Stimulated activated CD4-positive, alpha-beta T cell treated with anti-CD3 and anti-CD28 coated beads, Interleukin-15, amount 100 ng/mL, for 1 hour (primary cell): ENCODE measurements around the gene PCSK6.

Source experiments
- DNase-seq, 2 donors: peaks; one replicate each; pipeline ENCODE4 v3.0.0-alpha.2; 2020; ENCODE audit warnings: low read depth in 1 of 2, low spot score in 1 of 2

Gene PCSK6

DNA sequence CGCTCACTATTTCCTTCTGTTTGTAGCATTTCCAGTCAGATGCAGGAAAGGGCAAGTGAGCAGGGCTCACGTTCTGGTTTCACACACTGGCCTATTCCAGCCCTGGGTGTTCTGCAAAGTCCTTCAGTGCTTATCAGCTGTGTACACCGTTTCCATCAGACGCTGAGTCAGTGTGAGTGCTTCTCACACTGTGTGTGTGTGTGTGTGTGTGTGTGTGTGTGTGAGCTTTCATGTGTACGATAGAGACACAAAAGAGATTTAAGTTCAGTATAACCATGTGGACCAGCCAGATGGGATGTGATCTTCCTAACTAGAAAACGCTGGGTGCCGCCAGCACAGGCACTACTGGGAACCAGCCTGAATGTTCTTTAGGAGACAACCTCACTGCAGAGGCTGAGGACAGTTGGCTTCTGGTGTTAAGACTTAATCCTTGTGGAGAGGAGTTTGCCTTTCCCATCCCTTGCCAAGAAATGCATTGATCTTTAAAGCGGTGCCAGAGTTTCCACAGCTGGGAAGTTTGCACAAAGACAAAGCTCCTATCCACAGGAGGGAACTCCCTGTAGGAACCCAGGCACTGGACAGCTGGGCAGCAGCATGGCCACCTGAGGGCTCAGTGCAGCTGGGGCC, 233.8 kb downstream of the PCSK6 start:
- no peak for DNase-seq

DNA sequence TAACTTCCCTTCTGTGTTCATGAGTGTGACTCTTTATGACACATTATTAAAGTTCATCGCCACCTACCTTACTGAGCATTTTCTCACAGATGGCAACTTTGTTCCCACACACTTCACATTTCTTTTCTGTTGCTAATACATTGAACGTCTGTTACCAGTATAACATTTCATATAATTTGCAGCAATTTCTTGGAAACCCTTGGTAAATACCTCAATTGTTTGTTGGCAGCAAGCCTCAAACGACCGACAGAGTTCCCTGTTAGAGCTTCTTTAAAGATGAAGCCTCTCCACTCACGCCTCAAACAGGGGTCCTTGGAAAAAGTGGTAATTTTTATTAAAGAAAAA, 234.5 kb downstream of the PCSK6 start:
- no peak for DNase-seq

GRCh38 chr15:101254157-101255050, 235.1 kb downstream of the PCSK6 start:
- DNase-seq, result no peak
